ENCODE measurements around the gene RTEL1. TPM values are rescaled to one million over a fixed set of nuclear protein-coding genes. Genes with fewer than 3 reads are reported as not detected.
A peak's percentile ranks its signal among the peaks of the same experiment; 100 is the strongest.

RTEL1 gene
- total and polyA plus RNA-seq, 2 donors (not counting 1 experiment from before 2014, with no cell fraction given), result 15.1 to 32.6 TPM

DNA sequence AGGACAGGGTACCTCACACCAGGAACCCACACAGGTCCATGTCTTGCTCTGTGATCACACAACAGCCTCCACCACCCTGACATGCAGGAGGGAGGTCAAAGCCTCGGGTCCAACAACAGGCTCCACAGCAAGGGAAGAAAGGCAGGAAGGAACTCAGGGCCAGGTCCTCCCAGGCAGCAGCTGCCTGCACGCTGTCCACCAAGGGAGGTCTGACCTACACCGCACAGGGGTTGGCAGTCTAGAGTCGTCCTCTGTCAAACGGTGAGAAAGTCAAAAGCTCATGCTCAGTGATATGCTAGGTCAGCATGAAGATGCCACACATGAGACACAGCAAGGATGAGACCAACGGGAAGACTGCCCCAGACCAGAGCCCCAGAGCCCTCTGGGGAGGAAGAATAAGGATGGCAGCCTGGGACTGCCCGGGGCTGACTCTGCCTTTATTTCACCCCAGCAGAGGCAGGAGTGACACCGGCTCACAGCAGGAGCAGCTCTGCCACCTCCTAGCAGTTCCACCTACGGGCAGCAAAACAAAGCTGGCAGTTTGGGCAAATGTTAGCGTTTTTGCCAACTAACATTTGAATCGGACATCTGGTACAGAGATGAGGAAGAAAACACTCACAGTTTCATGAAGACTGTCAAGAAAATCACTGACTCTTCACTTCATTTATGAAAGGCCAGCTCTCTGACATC is 39.7 kb upstream of the RTEL1 start:
- Mint-ChIP-seq H3K4me3 (no peak overlapping the region), H3K9me3 (ENCODE audit: insufficient read depth) (no peaks in the 10 kb centered on the region)

More for the DNA sequence above, 39.7 kb upstream of the RTEL1 start:
- Histone ChIP-seq H3K4me1 (ENCODE audit: control insufficient read depth in 2 of 2, insufficient read depth in 2 of 2, low read length in 2 of 2) (peaks cover 0 to 6% of the 10 kb centered on the region in 2 donors), H3K9ac (ENCODE audit: low read length) (no peak overlapping the region), H3K4me3 (ENCODE audit: control extremely low read depth in 1 of 5, extremely low read depth in 1 of 5, insufficient read depth in 1 of 5, low read depth in 2 of 5, low read length in 4 of 5) (no peak overlapping the region), H3K4me2 (replicated peaks; ENCODE audit: low read depth, low read length, poor library complexity, severe bottlenecking) (no peak overlapping the region), H2AFZ (ENCODE audit: insufficient read depth, low read depth, low read length, poor library complexity, severe bottlenecking) (no peak overlapping the region), H3K27me3 (replicated peaks in 1 of 4; ENCODE audit: control extremely low read depth in 1 of 4, control insufficient read depth in 3 of 4, insufficient read depth in 4 of 4, low read length in 3 of 4) (no peaks in the 10 kb centered on the region), H4K20me1 (ENCODE audit: control insufficient read depth, insufficient read depth, low read length, poor library complexity, severe bottlenecking) (peaks cover 34% of the 10 kb centered on the region), H3K36me3 (replicated peaks in 1 of 2; ENCODE audit: control extremely low read depth in 1 of 2, control insufficient read depth in 1 of 2, extremely low read depth in 1 of 2, insufficient read depth in 2 of 2, low read length in 1 of 2) (peaks cover 0 to 37% of the 10 kb centered on the region in 2 experiments), H3K9me3 (ENCODE audit: control extremely low read depth in 1 of 3, control insufficient read depth in 2 of 3, insufficient read depth in 1 of 3, low read length in 2 of 3) (peaks cover 0 to 3% (median 0%) of the 10 kb centered on the region in 3 donors), H3K79me2 (ENCODE audit: control insufficient read depth, insufficient read depth, low read length) (peaks cover 86% of the 10 kb centered on the region), H3K27ac (ENCODE audit: low read length in 2 of 2) (no peak overlapping the region)
- H3K27me3 Mint-ChIP-seq, result no peaks in the 10 kb centered on the region
- peaks cover 11% of the 10 kb centered on the region for H3K4me1 Mint-ChIP-seq
- DNase-seq (no peak), ATAC-seq (ENCODE audit: low read depth) (no peak)
- ChIA-PET POLR2A (interaction anchor here (1.1 to 1.3 kb wide), 2 partner anchors 9 to 23 kb away, joined by 5 to 6 read pairs; no protein-coding TSS in a partner anchor), CTCF (interaction anchor here (0.6 kb wide), 2 partner anchors 95 to 502 kb away, joined by 3 read pairs; no protein-coding TSS in a partner anchor)
- no peak for TF ChIP-seq CTCF (IDR thresholded peaks at IDR 0.05)
- TF ChIP-seq EZH2 (IDR thresholded peaks at IDR 0.05; ENCODE audit: borderline replicate concordance, insufficient read depth, low read depth, low read length, poor library complexity, severe bottlenecking), result no peak
- intact Hi-C loops (cut with micrococcal nuclease), result no loop called here
- peak overlapping the region; percentile 61 for H3K27ac Mint-ChIP-seq
- WGBS (ENCODE audit: insufficient coverage), result 97% methylated on average over 10 of the region's 11 CpGs
